GM18951 (cell line): ENCODE results near the gene VPS13A.

Source experiments
- POLR2A ChIP-seq: IDR thresholded peaks from 4 replicates; pipeline ENCODE4 v1.6.1; 2011; ENCODE audit warnings: mild to moderate bottlenecking; ENCODE audit not compliant: insufficient read length, insufficient read depth; ENCODE audit errors: extremely low read depth
- in situ Hi-C: fragments of 300-500 bp; cut with MboI; formaldehyde crosslinking; loops from one replicate; pipeline ENCODE4 v1.12.0; 2022; ENCODE audit warnings: low sequenced_read_pairs, mixed read lengths, inconsistent platforms; ENCODE audit not compliant: unreplicated experiment

Gene VPS13A

GRCh38 chr9:77177143-77177893 is at the start of gene VPS13A:
Gene VPS13A, plus strand, starts transcription at chr9:77177534. Its CDS starts 171 bp downstream, at chr9:77177705.
- TF ChIP-seq POLR2A: peak; percentile 83
- in situ Hi-C loops: no loop called here

DNA sequence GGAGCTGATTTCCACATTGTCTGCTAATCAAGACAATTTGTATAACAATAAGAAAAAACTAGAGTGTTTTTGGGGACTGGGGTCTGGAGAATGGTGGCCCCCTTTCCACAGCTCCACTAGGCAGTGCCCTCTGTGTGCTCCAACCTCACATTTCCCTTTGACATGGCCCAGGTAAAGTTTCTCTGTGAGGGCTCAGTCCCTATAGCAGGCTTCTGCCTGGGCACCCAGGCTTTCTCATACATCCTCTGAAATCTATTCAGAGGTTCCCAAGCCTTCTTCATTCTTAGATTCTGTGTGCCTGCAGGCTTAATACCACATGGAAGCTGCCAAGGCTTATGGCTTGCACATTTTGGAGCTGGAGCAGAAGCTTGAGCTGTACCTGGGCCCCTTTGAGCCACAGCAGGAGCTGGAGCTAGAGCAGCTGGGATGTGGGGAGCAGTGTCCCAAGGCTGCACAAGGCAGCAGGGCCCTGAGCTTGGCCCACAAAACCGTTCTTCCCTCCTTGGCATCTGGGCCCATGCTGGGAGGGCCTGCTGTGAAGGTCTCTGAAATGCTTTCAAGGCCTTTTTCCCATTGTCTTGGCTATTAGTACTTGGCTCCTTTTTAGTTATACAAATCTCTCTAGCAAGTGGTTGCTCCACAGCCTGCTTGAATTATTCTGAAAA is 49.1 kb upstream of the VPS13A start:
- no peak for TF ChIP-seq POLR2A
- in situ Hi-C loops: loop anchor here (25.0 kb wide), 1 partner anchor 316 kb away; no protein-coding TSS in a partner anchor

GRCh38 chr9:77131399-77131798 is 45.9 kb upstream of the VPS13A start:
- in situ Hi-C loops: loop anchor here (25.0 kb wide), 1 partner anchor 319 kb away; no protein-coding TSS in a partner anchor
- TF ChIP-seq POLR2A: no peak

DNA sequence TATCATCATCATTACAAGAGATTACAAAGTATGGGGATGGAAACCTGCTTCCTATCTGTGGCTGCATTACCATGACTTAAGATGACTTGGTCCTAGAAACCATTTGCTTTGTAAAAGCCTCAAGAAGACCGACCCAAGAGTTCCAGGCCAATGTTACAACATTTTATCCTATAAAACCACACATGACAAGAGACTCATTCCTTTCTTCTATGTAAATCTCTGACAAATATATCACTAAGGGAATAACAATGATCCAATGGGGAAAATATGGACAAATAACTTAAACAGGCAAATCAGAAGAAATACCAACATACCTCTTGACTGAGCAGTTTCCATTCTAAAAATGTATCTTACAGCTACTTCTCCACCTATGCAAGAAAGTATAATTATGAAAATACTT is 44.3 kb upstream of the VPS13A start:
- in situ Hi-C loops: loop anchor here (25.0 kb wide), 1 partner anchor 321 kb away; no protein-coding TSS in a partner anchor
- no peak for TF ChIP-seq POLR2A

DNA sequence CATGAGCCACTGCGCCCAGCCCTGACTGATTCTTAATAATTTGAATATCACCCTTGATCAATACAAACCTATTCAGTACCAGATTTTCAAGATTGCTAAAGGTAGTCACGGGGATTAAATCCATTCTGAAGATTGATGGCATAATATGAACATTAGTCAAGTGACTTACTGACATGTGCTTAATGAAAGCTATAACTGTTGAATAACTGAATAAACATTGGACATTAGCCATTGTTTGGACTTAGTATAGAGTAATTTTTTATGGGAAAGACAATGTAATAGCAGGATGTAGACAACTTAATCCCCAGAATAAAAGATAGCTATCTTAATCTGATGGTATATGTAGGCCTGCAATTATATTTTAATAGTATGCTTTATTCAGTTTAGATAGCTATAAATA is 35.0 kb upstream of the VPS13A start:
- TF ChIP-seq POLR2A: no peak
- in situ Hi-C loops: loop anchor here (25.0 kb wide), 1 partner anchor 330 kb away; no protein-coding TSS in a partner anchor

GRCh38 chr9:77149879-77150278 is 27.5 kb upstream of the VPS13A start:
- in situ Hi-C loops: loop anchor here (25.0 kb wide), 1 partner anchor 338 kb away; no protein-coding TSS in a partner anchor
- no peak for TF ChIP-seq POLR2A

DNA sequence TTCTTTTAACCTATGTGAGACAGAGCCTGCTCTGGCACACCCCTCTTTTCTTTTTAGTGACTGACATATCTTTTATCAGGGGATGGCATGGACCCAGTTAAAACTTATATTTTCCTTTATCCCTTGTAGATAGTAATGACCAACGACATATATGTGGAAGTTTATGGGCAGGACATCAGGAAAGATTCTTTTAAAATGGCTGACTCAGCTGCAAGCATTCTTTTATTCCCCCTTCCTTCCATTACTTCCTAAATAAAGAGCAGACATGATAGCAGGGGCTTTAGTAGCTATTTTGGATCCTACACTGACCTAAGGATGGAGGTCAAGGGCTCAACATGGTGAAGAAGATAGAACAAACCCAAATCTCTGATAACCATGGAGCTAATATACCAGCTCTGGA is 25.0 kb upstream of the VPS13A start:
- no peak for TF ChIP-seq POLR2A
- in situ Hi-C loops: no loop called here

DNA sequence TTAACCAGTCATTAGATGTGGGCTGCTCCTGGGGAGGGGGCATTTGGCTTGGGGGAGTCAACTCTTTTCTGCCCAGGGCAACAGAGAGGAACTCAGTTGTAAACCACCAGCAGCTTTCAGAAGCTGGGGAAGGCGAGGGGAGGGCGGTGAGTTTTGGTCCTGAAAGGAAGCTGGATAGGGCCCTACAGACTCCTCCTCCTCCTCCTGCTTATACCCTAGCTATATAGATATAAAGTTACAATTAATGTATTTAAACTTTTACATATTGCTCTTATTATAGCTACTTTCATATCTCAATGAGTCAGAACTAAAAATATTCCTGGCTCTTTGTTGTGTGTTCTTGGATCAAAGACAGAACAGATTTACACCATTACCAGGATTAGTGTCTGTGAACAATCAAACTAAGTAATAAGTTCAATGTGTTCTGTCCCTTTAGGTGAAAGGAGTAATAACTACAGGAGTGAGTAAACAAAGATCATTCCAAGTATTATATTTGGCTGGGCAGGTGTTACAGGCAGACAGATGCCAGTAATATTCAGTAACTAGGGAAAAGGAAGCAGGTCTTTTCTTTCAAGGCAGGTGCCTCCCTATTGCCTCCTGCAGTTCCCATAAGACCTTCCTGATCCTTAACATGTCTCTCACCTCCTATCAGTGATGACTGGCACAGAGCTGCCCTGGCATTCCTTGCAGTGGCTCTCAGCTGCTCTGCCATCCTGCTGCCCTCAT is 20.5 kb upstream of the VPS13A start:
- TF ChIP-seq POLR2A: no peak
- in situ Hi-C loops: no loop called here

DNA sequence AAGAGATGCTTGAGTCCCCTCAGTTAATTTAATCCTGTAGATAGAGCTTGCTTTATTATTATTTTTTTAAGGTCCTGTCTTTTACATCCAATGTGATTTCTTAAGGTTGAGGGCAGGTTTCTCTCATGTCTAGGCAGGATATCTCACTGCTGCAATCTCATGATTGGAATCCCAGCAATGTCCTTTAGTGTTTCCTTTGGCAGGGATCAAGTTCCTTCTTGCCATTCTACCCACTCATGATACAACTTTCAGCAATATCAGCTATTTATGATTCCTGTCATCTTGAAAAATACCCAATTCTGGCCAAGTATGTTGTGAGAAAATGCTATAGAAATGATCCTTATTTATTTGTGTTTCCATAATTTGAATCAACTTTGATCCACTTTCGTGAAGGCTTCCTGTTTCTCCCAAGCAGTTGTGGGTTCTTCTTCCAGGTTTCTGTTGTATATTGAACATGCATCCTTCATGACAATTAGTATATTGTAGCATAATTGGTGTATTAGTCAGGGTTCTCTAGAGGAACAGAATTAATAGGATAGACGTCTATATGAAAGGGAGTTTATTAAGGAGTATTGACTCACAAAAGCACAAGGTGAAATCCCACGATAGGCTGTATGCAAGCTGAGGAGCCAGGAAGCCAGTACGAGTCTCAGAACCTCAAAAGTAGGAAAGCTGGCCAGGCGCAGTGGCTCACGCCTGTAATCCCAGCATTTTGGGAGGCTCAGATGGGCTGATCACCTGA is 18.4 kb upstream of the VPS13A start:
- in situ Hi-C loops: no loop called here
- no peak for TF ChIP-seq POLR2A

- TF ChIP-seq POLR2A: no peak
- in situ Hi-C loops: no loop called here
Measured at GRCh38 chr9:77161191-77161590, 16.1 kb upstream of the VPS13A start.

DNA sequence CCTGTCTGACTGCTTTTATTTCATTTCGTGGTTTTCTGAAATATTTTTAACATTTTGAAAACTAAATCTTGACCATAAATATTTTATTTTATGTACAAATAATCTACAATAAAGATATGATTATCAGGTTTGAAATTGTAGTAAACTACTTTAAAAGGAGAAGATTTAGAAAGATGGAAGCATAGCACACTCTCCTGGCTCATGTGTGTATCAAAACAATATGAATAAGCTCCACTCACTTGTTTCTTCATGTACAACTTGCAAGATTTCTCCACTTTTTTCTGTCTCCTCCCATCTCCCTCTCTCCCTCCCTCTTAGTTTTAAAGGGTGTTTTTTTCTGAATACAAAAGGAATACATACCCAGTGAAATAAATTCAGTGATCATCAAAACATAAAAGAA is 15.4 kb upstream of the VPS13A start:
- in situ Hi-C loops: no loop called here
- TF ChIP-seq POLR2A: no peak

GRCh38 chr9:77162366-77162765 is 15.0 kb upstream of the VPS13A start:
- no peak for TF ChIP-seq POLR2A
- in situ Hi-C loops: no loop called here

DNA sequence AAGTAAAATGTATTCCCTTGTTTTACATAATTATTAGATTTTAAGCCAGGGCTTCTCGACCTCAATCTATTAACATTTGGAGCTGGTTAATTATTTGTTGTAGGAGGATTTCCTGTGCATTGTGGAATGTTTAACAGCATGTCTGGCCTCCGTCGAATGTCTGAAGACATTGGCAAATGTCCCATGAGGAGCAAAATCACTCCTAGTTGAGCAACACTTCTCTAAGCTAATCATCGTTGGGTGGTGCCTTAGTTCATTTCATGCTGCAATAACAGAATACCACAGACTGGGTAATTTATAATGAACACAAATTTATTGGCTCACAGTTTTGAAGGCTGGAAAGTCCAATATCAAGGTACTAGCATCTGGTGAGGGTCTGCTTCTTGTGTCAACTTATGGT is 13.4 kb upstream of the VPS13A start:
- no peak for TF ChIP-seq POLR2A
- in situ Hi-C loops: no loop called here

DNA sequence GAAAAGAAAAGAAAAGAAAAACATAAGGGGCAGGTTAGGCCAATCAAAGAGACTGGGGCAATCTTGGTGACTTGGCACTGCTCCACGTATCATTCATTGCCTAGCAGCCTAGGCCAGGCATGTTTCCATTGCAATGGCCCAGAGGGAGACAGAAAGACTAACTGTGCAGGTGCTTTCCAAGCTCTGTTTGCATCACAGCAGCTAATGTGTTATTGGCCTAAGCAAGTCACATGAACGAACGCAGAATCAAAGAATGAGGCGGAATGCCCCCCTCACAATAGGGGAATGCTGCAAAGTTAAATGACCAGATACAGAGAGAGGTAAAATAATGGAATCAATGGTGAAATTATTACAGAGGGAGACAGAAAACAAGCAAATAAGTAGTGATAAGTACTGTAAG is 11.1 kb upstream of the VPS13A start:
- no peak for TF ChIP-seq POLR2A
- in situ Hi-C loops: no loop called here
